CD4-positive, alpha-beta T cell treated with Interleukin-6 at 100 ng/mL for 8 hours (primary cell): ENCODE measurements around the gene ZSWIM4.

Experiments
- DNase-seq: peaks from one replicate; pipeline ENCODE4 v3.0.0-alpha.2; 2020; ENCODE audit warnings: mixed read lengths, low spot score

ZSWIM4 gene

DNA sequence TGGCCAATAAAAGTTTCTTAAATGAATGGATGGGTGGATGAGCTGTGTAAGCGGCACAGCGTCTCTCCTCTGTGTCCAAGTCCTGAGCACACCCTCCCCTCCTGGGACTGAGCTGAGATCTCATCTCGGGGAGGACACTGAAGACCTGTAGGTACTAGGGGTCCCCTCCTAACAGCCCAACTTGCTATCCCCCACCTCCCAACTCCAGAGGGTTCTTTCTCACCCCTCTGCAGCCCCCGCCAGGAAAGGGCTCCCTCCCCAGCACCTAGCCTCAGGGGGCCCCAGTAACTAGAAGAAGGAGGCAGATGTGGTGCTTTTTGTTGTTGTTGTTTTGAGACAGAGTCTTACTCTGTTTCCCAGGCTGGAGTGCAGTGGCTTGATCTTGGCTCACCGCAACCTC is 80.6 kb downstream of the ZSWIM4 start:
- DNase-seq, result no peak

DNA sequence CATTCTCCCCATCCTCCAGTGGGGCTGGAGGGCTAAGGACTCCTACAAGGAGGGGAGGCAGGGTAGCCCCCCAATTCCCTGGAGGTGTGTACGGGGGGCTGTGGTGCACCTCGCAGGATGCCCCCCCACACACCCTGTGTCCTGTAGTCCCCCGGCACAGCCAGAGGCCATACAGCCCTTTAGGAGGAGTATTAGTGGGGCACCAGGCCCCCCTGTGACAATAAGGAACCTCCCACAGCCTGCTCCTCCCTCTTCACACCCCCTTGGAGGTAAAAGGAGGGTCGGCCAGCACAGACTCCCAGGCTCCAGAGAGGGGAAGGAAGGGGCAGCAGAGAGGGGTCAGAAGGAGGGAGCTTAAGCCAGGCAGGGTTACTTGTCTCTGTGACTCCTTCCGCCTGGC is 81.6 kb downstream of the ZSWIM4 start, which contains the start of gene NANOS3:
Gene NANOS3, plus strand, starts transcription at position 301 of the 400 bp plus-strand sequence. CDS start 115 bp downstream, outside the sequence.
- no peak for DNase-seq

DNA sequence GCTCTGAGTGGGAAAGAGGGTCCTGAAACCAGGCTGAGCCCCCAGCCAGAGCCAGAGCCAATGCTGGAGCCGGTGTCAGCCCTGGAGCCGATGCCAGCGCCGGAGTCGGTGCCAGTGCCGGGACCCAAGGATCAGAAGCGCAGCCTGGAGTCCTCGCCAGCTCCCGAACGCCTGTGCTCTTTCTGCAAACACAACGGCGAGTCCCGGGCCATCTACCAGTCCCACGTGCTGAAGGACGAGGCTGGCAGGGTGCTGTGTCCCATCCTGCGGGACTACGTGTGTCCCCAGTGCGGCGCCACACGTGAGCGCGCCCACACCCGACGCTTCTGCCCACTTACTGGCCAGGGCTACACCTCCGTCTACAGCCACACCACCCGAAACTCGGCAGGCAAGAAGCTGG is 82.1 kb downstream of the ZSWIM4 start:
- no peak for DNase-seq

DNA sequence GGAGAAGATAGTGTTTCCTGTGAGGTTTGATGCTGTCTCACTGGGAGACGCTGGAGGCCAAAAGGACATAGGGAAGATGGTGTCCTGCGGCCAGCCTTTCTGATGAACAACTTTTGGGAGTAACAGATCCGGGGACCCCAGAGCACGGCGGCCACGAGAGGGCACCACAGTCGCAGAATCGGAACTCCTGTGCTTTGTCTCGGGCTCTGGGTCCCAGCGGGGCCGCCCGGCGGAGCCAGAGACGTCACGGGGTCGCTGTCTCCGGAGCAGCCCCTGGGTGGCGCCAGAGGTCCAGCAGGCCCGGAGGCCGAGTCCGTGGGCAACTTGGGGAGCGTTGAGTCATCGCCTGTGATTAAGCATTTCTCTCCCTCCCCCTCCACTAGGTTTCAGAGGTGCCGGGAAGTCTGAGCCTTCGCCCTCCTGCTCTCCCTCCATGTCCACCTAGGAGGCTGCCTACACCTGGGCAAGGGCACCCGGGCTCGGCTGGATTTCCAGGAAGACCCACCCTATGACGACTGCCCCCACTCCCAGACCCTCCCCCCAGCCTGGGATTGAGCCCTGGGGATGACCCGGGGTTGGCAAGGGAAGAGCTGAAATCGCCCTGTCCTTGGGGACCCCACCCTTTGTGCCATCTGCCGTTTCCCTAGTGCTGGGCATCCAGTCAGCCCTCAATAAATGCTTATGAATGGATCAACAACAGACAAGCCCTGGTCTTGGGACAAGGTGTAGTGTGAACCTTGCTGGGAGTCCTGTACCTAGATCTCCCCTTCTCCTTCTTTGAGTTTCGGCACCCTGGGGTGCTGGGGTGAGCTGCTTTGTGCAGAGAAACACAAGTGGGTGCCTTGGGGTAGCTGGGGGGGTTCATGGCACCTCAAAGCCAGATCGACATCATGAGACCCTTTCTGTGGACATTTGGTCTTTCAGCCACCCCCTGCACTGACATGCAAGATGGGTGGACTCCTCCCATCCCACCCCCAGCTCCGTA is 85.1 kb downstream of the ZSWIM4 start:
- peak; percentile 97 for DNase-seq

DNA sequence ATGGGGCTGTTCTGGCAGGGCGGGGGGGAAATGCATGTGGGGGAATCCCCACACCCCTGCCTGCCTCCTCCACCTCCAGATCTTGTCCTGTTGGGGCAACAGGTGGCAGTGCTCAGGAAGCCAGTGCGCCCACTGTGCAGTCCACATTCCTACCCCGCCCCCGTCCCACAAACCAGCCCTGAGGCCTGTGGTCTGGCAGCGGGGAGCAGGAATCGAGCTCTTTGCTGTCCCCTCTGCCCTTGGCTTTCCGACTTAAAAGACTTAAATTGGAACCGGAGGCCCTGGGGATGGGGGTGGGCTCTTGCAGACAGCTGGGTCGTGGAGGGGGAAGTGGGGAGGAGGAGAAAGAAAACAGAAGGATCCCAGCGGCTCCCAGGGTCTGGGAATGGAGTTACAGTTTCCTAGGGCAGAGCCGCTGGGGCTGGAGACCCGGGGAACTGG is 86.0 kb downstream of the ZSWIM4 start:
- DNase-seq, result no peak
